HG03469 (cell line): ENCODE measurements around the gene PITPNM1.
"Not testable (repeated sequence)": the region's sequence is repeated elsewhere in the genome, so short reads cannot be mapped to it uniquely, and the experiment has no call there.

Experiments
- ATAC-seq: cut with Tn5 transposase; IDR thresholded peaks from one replicate; pipeline ENCODE4 v1.9.1; 2021; ENCODE audit warnings: mild to moderate bottlenecking, moderate library complexity, moderate number of reproducible peaks; ENCODE audit not compliant: unreplicated experiment

PITPNM1 gene

DNA sequence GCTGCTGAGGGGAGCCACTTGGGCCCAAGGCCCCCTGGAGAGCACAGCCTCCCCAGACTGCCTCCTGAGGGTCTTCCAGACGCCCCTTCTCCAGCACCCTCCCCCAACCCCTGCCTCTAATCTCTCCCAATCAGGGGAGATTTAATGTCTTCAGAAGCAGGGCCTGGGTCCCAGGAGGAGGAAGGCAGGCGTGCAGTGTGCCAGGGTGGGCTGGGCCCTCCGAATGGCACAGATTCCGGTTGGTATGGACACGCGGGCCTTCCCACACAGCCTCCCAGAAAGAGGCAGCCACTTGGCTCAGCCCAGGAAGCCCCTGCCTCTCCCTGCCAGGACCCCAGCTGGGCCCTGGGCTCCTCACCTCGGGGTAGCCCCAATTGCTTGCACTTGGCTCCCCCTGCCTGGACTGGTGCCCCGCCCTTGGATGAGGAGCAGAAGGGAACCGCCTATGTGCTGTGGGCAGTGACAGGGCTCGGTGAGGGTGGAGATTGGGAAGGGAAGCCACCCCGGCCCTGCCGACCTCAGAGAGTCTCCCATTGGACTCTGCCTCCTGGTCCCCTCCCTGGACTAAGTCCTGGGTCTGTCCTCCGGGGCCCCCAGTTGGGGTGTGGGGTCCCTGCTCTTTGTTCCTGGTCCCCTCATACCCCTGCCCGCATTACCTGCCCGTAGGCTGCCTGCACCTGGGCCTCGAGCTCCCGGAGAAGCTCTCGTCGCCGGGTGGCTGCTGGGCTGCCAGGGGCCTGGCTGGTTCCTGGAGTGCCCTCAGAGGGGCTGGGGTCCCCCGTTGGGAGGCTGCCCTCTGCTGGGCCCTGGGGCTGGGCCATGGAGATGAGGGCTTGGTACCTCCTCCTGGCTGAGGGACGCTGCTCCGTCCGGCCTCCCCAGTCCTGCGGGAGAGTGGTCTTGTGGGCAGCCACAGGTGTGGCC is 18.7 kb upstream of the PITPNM1 start:
- no peak for ATAC-seq

GRCh38 chr11:67522844-67523555 is 17.8 kb upstream of the PITPNM1 start, which contains the start of gene CABP2:
CABP2 (minus strand) TSS chr11:67523446; CDS start chr11:67523326, 120 bp downstream.
- no peak for ATAC-seq

DNA sequence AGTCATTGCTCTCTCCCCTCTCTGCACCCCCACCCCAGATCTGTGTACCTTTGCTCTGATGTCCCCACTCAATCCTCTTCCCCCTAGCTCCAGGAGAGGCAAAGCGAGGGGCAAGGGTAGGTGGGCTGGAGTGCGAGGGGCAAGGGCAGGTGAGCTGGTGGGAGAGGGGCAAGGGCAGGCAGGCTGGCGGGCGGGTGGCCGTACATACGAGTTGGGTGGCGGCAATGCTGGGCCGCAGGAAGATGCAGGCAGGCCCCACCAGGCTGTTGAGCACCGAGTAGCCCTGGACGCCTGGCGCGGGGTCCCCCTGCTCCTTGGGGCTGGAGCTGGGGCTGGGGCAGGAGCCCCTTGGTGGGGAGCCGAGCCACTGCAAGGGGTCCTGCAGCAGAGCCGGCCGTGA is 17.2 kb upstream of the PITPNM1 start:
- ATAC-seq = no peak

DNA sequence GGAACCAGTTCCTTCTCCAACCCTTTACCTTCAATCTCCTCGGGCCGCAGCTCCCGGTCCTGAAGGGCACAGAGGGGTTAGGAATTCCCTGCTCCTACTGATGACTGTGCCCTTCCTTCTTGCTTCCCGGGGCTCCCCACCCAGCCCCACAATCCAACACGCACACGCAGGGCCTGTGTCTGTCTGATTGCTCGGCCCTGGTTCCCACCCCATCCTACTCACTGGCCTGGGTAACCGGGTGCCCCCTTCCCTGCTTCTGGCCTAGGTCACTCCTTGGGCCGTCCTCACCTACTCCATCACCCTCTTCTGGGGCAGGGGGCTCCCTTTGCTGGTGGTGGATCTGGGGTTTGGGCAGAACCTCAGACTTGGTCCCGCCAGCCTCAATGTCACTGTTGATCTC is 16.8 kb upstream of the PITPNM1 start:
- ATAC-seq = no peak

- ATAC-seq = no peak
These were observed 16.0 kb upstream of the PITPNM1 start for GRCh38 chr11:67520856-67521824.

DNA sequence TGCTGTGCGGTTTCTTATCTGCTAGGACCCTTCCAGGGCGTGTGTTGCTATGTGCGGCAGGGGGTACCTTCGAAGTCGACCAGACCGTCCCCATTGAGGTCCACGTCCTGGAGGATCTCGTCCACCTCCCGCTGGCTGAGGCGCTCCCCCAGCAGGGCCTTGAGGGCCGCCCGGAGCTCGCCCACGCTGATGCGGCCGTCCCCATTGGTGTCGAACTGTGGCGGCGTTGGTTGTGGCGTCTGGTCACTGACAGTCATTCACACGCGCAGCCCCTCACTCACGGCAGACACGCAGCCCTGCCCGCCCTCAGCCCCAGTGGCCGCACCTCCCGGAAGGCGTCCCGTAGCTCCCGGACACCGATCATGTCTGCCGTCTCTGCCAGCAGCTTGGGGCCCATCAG is 14.6 kb upstream of the PITPNM1 start:
- no peak for ATAC-seq

DNA sequence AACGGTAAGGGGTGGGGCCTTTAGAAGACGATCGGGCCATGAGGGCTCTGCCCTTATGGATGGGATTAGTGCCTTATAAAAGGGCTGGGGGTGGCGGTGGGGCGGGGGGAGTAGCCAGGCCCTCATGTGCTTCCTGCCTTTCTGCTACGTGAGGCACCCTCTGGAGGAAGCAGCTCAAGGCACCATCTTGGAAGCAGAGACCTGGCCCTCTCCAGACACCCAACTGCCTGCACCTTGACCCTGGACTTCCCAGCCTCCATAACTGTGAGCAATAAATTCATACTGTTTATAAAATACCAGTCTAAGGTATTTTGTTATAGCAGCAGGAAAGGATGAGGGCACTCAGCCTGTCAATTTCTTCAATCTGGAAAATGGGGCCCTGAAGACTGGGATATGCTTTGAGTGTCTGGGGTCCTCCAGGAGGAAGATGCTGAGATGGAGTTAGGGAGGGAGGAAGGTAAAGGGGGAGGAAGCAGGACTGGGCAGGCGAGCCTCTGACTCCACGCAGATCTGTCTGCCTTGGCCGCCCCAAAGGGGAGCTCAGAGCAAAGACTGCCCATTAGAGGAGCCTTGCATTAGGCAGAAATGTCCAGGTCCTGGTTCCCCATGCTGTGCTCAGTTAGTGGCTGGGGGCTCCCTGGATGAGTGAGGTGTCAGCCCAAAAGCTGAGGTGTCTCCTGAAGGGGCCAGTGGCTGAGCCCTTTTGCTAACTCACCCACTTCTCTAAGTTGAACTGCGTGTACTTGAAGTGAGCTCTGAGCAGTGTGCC is 12.8 kb upstream of the PITPNM1 start:
- no peak for ATAC-seq

- no peak for ATAC-seq
These were observed 11.6 kb upstream of the PITPNM1 start for GRCh38 chr11:67516806-67517205.

GRCh38 chr11:67514116-67514515 is 9.0 kb upstream of the PITPNM1 start:
- ATAC-seq = no peak

GRCh38 chr11:67511558-67511957 is 6.4 kb upstream of the PITPNM1 start:
- ATAC-seq = not testable (repeated sequence)

GRCh38 chr11:67510023-67510345 is 4.8 kb upstream of the PITPNM1 start:
- ATAC-seq = no peak

DNA sequence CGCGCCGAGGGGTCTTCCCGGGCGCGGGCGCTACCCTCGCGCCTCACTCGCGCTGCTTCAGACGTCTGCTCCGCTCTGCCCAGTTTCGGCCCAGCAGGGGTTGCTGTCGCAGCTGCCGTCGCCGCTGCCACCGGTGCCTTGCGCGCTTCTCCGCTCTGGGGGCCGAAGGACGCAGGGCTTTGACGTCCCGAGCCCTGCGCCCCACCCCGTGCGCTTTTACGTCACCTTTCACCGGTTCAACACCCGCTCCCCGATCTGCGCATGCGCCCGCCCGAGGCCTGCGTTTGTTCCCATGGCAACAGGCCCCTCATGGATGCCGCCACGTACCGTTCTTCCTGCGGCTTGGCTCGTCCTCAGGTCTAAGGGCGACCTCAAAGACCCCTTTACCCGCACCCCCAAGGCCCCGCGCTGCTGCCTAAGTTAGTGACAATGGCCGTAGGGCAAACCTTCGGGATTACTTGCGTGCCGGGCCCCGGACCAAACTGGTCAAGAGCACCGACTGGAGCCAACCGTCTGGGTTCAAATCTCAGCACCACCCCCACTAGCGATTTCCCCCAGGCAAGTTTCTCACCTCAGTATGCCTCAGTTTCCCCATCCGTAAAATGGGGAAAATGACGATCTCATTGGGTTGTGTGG is 3.4 kb upstream of the PITPNM1 start:
- peak; percentile 19 for ATAC-seq

- peak; percentile 47 for ATAC-seq
These were observed 2.8 kb upstream of the PITPNM1 start, which contains the start of gene CDK2AP2 for GRCh38 chr11:67507864-67508485. CDK2AP2 (minus strand) TSS chr11:67508162; CDS start chr11:67508082, 80 bp downstream.

- ATAC-seq = no peak
These were observed 2.2 kb upstream of the PITPNM1 start for GRCh38 chr11:67507242-67507863.

DNA sequence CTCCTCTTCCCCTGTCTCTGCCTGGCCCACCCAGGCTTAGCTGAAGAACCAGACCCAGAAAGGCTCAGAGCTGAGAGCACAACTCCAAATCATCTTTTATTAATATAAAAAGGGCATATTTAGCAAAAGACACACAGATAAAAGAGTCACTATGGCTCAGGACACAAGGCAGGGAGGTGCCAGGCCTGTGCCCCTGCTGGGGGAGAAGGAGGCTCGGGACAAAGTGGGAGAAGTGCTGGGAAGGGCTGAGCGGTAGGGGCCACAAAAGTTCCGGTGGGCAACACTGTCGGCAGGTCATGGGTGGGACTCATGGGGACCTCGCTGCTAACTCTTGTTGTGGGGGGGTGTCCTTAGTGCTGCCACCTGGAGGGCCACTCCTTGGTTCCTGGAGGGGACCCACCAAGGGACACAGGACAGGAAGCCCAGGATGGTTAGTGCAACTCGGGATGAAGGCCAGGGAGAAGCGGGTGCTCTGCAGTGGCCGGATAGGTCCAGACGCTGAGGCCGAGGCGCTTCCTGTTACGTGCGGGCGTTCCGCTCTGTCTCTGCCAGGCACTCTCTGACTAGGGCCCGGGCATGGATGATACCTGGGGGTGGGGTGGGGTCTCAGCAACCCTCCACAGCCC is 1.4 kb upstream of the PITPNM1 start:
- no peak for ATAC-seq

- no peak for ATAC-seq
These were observed 638 bp upstream of the PITPNM1 start for GRCh38 chr11:67505605-67506396.
